HG03039 (cell line): ENCODE results near the gene PRUNE2.
"Not testable (repeated sequence)": the region's sequence is repeated elsewhere in the genome, so short reads cannot be mapped to it uniquely, and the experiment has no call there.

Source experiments
- ATAC-seq: cut with Tn5 transposase; IDR thresholded peaks from one replicate; pipeline ENCODE4 v1.9.1; 2021; ENCODE audit warnings: mild to moderate bottlenecking, moderate library complexity; ENCODE audit not compliant: unreplicated experiment

PRUNE2 gene

DNA sequence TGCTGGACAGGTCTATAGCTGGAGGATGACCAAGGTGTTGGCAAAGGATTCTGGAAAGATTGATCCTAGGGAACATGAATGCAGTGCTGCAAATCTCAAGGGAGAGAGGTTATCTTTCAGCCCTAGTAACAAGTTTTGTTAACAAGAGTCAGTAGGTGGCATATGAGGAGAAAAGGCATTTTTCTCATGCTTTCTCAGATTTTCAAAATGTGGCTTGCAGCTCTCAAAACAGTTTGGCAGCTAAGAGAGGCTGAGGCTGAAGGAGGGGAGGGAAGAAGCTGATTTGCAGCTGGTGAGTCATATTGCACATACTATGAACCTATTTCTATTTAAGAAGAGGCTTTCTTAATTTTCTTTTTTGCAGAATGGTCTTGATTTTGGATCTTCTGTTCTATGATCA, 205.9 kb downstream of the PRUNE2 start:
- no peak for ATAC-seq

DNA sequence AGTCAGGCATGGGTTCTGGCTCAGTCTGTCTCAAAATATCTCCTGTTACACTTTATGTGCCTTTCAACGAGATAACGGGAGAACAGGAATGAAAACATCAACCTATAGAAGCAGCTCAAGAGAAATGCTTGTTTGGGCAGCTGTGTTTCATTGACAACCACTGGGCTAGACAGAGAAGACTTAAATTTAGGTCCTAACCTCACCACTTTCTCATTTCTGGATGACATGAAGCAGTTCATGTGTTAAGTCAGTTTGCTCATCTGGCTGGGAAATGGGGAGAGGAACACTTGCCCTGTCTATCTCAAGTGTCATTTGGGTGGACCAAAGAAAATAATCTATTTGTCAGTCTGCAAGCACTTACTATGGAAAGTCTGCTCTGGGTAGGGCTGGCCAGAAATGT, 208.4 kb downstream of the PRUNE2 start:
- ATAC-seq: no peak

DNA sequence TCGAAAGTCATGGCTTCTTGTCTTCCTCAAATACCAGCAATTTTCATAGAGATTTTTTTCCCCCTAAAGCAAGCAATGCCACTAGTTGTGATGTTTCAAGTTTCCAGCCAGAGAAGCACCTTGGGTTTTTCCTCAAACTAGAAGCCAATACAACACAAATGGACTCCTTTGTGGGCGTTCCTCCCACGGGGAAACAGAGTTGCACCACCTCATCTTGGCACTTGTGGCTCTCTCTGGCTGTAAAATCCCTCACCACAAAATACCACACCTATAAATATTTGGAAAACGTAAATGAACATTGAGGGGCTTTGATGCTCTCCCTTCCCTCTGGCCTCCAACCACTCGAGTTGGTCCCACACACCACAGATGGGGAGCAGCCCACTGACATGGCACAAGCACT, 208.8 kb downstream of the PRUNE2 start:
- ATAC-seq: no peak

DNA sequence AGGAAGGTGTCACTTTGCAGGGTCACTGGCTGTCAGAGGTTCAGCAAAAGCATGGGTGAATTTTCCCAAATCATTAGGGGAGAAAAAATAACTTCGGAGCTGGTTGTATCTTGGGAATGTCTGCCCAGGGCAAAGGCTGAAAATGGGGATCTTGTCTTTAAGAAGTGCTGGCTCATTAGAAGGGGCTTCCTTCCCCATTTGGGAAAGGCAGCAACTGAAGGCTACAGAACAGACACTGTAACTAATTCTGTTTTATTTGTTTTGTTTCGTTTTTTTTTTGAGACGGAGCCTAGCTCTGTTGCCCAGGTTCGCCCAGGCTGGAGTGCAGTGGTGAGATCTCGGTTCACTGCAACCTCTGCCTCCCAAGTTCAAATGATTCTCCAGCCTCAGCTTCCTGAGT, 212.0 kb downstream of the PRUNE2 start:
- ATAC-seq: no peak

DNA sequence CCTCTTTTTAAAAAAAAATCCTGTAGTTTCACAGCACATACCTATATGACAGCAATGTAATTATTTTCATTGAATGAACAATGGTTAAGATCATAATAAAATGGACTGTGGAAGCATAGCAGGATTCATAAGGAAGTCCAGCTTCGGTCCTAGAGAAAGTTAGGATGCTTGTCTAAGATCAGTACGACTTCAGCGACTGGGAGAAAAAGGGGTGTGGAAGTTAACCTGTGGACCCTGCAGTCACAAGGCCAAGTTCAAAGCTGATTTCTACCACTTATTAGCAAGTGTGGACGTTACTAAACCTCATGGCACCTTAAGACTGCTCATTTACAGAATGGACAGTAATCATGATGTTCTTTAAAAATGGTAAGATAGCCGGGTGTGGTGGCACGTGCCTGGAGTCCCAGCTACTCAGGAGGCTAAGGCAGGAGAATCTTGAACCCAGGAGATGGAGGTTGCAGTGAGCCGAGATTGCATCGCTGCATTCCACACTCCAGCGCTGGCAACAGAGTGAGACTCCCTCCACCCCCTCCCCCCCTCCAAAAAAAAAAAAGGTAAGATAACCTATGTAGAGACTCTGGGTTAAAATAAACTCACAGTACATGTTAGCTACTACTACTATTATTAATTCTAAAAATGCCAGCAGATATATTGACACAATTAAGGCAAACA, 213.3 kb downstream of the PRUNE2 start:
- ATAC-seq: no peak

DNA sequence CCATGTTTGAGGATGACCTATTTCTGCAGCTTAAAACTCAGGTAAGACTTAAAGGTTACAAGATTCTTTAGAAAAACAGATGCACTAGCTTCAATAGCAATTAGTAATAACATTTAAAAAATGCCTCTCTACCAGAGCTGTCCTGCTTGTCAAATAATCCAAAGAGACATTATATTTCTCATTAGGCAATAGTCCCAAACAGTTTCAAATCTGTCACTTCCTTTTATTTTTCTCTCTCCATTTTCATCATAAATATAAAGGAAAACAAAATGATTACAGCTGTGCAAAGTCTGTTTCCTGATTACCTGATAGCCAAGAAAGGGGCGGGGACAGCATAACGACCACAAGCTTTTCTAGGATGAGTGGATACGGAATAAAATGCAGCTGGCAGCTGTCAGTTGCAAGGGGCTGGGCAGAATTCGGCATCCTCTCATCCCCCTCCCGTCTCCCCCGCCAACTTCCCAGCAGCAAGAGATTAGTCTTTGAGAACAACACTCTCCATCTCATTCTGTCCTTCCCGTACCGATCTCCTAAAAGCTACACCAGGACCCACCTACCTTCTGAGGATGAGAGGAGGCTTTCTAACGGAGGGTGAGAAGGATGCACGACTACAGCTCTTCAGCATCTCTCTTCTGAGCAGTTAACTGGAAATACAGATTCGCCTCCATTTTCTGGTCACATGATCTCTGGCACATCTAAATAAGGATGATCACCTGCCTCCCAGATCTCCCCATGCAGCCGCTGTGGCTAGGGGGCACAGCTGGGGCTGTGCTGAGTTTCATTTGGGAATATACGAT, 214.2 kb downstream of the PRUNE2 start:
- ATAC-seq: no peak

DNA sequence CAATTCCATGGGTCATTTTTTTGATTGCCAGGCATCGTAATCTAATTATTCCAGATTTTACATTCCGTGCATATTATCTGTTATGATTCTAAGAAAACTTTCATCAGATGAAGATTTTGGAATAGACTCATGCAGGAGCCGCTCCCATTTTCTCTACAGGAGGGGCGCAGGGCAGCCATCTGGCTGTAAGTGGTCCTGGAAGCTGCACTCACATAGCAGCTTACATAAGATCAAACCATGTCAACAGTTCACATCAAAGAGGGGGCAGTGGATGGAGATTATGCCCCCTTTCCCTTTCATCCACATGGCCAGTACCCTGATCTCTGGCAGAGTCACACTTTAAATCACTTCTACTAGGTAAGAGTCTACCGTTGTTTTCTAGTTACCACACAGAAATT, 214.9 kb downstream of the PRUNE2 start:
- ATAC-seq: no peak

DNA sequence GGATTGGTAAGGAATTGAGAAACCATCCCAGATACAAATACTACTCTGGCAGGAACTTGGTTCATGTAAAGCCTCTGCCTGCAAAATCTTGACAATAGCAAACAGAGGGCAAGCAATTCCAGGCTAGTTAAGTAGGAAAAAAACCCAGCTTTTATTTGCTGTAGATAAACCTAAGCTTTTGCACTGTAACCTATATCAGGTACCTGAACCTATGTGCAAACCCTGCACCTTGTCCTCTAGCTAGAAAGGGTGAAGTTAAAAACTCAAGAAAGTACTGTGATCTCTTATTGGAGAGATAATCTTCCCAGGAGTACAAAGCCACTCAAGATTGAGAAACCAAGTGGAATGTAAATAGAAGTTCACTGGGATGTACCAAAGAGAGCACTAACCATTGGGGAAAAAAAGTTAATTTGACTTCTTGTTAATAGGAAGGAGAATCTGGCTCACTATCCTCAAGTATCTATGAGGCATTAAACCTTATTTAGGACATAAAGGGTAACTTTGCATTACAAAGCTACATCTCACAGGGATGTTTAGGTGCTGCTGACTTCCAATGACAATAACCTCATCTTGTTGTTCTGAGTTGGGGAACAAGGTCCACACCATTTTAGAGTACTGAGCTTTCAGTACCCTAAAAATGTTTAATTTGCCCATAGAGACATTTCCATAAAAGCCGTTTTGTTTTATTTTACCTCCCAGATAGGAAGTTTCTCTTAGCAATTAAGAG, 215.5 kb downstream of the PRUNE2 start:
- no peak for ATAC-seq

DNA sequence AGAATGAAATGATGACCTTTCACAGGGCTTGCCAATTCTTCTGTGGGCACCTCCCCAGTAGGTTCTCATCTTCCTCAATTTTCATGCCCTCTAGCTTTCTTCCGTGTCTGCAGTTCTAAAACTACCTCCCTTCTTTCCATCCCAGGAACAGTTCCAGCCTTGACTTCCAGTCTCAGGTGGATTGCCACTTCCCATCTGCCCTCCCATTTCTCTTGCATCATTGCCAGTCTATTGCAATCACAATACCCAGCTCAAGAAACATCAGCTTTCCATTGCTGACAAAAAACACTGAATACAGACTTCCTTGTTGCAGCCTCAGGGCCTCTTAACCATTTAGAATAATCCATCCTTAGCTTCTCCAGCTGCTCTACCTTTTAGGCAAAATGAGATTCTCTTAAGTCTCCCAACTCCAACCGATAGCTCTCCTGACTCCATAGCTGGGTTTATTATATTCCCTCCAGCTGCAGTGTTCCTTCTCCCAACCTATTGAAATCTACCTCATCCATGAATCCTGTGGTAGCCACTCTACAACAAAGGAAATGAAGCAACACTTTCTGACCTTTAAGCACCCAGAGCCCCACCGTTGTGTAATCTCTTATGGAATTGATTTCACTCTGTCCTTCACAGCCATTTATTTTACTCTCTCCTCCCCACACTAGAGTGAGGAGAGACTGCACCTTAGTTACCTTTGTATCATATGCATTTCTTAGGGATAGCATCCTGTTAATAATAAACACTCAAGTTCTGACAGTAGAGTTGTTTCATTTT, 217.3 kb downstream of the PRUNE2 start:
- no peak for ATAC-seq

DNA sequence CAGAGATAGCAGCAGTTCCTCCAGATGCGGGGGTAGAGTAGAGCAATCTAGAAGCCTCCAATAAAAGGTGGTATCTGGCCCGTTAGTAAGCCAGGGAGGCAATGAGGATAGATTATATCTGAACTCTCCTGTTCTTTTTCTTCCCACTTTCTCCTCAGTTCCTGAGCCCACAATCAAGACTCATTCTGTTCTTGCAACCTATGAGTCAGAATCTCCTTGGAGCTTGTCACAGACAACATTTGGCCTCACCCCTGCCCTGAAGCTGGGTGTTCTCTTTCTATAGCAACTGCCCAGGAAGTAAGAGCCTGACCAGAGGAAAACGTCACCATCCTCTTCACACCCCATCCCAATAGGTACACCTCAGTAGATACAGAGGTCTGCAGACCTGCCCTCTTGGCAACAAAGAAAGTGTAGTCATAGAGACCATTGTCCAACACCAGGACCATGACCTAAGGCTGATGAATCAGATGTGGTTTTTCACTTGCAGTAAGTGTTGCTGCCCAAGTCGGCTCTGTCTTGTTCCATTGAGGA, 218.0 kb downstream of the PRUNE2 start:
- no peak for ATAC-seq

DNA sequence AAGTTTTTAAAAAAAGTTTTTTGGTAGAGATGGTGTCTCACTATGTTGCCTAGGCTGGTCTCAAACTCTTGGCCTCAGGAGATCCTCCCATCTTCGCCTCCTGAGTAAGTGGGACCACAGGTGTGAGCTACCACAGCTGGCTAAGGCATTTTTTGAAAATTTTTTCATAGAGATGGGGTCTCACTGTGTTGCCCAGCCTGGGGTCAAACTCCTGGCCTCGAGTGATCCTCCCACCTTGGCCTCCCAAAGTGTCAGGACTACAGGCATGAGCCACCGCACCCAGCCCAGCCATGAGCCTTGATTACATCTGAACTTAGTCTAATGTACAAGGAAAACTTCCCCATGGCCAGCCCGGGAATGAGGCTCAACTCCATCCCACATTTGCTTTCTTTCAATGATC, 219.2 kb downstream of the PRUNE2 start:
- no peak for ATAC-seq

DNA sequence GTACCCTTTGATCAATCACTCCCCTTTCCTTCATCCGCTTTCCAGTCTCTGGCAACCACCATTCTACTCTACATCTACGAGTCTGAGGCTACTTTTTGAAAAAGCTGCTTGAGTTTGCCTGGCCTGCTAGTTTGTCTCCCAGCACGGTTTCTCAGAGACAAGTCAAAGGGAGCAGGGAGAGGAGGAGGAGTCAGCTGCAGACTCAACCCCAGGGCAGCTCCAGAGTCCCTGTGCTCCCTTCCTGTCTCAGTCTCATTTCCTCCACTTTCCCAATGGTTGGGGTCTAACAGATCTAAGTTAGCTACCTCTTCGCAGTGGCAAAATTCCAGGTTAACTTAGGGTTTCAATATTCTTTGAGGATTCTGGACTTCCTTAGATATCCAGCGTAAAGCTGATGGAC, 221.7 kb downstream of the PRUNE2 start:
- ATAC-seq: no peak

DNA sequence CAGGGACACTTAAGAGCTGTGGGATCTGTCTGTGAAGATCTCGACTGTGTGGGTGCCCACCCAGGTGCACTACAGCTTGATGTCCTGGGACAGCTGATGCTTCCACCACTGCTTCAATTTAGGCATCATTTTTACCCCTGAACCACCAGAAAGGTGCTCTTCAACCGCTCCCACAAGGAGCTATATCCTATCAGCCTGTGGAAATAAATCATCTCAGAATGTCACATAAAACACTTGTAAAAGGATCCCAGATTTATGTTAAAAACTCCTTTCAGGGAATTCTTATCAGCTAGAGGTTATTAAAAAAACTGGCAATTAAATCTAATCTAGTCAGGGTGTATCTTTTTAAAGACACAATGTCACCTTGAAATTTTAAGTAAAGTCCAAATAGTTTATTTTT, 224.4 kb downstream of the PRUNE2 start:
- no peak for ATAC-seq

DNA sequence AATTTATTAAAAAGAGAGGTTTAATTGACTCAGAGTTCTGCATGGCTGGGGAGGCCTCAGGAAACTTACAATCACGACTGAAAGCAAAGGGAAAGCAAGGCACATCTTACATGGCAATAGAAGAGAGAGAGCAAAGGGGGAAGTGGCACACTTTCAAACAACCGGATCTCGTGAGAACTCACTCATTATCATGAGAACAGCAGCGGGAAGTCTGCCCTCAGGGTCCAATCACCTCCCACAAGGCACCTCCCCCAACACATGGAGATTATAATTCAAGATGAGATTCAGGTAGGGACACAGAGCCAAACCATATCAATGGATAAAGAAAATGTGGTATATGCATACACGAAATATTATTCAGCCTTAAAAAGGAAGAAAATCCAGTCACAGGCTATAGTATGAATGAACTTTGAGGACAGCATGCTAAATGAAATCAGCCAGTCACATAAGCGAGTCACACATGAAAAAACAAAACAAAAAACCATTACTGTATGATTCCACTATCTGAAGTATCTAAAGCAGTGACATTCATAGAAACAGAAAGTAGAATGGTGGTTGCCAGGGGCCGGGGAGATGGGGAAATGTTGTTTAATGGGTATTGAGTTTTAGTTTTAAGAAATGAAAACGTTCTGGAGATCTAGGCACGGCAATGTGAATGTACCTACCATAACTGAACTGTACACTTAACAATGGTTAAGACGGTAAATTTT, 225.0 kb downstream of the PRUNE2 start:
- no peak for ATAC-seq

DNA sequence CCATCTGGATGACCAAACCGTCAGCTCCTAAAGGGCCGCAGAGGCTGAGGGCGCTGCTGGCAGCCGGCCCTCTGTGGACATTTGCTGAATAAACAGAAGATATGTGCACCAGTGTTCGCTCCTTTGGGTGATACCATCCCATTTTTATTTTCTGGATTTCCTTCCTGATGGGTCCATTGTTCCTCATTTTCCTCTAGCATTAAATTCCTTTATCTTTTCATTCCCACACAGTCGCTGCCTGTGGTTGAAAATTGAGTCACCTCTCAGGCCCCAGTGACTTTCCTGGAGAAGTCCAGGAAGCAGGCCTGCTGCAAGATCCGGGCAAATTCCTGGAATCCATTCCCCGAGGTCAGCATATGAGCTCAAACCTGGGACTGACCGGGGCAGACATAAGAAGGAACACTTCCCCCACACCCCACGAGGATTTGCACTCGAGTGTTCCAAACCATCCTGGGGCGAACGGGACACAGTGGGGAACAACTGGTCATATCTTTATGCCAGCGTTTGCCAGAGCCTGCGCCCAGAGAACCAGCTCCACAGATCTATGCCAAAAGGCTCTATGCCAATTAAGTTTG, 228.3 kb downstream of the PRUNE2 start:
- no peak for ATAC-seq

DNA sequence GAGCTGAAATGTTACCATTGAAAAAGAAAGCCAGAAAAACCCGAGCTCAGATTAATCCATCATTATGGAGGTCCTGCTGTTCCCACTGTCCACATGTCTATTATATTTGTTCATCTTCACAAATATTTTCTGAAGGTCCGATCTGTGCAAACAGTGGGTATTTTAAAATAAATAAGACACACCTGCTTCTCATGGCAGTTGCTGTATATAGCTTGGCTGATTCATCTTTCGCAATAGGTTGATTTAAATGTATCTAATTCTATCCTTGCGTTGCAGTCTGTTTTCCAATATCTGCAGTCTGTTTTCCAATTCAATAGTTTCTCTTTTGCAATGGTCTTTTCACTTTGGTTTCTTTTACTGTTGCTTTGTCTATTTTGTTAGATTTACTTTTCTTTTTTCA, 229.1 kb downstream of the PRUNE2 start:
- no peak for ATAC-seq

DNA sequence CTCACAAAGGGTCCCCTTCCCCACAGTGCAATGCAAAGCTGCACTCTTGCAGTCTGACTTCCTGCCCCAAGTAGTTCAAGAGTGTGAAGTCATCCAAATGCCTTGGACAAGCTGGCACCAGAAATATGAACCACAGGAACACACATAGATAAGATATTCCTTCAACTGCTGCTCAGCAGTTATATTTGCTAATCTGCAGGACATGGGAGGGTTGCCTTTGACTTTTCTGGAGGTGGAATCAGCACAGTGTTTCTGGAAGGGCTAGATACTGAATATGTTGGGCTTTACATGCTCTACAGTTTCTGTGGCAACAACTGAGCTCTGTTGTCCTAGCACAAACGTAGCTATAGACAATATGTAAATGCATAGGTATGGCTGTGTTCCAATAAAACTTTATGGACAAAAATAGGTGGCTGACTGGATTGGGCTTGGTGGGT, 238.4 kb downstream of the PRUNE2 start:
- no peak for ATAC-seq

DNA sequence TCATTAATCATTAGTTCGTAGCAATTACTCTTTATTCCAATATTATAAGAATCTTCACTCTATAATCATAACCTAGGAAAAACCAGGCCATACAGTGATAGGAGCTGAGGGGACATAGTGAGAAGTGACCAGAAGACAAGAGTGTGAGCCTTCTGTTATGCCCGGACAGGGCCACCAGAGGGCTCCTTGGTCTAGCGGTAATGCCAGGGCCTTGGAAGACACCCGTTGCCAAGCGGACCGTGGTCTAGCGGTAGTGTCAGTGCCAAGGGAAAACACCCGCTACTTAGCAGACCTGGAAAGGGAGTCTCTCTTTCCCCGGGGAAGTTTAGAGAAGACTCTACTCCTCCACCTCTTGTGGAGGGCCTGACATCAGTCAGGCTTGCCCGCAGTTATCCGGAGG, 239.9 kb downstream of the PRUNE2 start:
- ATAC-seq: not testable (repeated sequence)

DNA sequence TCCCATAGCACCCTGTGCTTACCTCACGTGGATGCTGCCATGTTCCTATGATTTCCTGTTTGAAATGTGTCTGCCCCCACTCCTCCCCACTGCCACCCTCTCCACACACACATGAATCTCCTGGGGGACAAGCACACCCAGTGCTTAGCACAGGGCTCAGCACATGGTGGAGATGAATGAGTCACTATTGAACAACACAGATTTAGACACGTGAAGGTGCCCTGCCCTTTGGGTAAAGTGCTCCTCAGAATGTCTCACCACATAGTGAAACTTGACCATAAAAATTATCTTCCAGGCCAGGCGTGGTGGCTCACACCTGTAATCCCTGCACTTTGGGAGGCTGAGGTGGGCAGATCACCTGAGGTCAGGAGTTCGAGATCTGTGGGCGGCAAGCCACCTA, 240.5 kb downstream of the PRUNE2 start:
- no peak for ATAC-seq

DNA sequence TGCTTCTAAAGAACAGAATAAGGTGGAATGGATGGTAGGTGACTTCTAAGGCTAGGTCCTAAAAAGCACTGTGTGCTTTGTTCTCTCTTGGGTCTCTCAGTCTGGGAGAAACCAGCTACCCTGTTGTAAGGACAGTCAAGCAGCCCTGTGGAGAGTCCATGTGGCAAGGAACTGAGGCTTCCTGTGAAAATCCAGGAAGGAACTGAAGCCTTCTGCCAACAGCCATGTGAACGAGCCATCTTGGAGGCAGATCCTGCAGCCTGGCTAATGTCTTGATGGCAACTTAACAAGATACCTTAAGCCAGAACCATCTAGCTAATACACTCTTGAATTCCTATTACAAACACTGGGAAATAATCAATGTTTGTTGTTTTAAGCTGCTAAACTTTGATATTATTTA, 241.8 kb downstream of the PRUNE2 start:
- no peak for ATAC-seq
